GM12892 (cell line): ENCODE data around the gene BRMS1.
"Not testable (repeated sequence)": the region's sequence is repeated elsewhere in the genome, so short reads cannot be mapped to it uniquely, and the experiment has no call there.

Experiments used
- DNase-seq: peaks from one replicate; pipeline ENCODE4 v3.0.0; 2011; ENCODE audit not compliant: insufficient read length
- FAIRE-seq: peaks from 2 replicates; lab custom pipeline; 2011; peaks lifted over from hg19 to GRCh38; lab: Jason Lieb, UNC
- POLR2A ChIP-seq: IDR thresholded peaks from 2 replicates; pipeline ENCODE4 v1.6.1; 2011; ENCODE audit warnings: low read depth, low read length, control low read depth
- POLR2AphosphoS5 ChIP-seq: IDR thresholded peaks from 2 replicates; pipeline ENCODE4 v1.6.1; 2011; ENCODE audit warnings: low read depth, low read length, control low read depth
- TAF1 ChIP-seq: IDR thresholded peaks from 2 replicates; pipeline ENCODE4 v1.6.1; 2011; ENCODE audit warnings: low read depth, mild to moderate bottlenecking, control low read depth, low read length, borderline replicate concordance

BRMS1 gene

GRCh38 chr11:66360406-66361073 is 15.6 kb upstream of the BRMS1 start:
- TF ChIP-seq POLR2AphosphoS5 (no peak), POLR2A (no peak), TAF1 (no peak)
- FAIRE-seq, result no peak
- DNase-seq, result peak; percentile 4

GRCh38 chr11:66359662-66360087 is 14.8 kb upstream of the BRMS1 start:
- FAIRE-seq, result no peak

GRCh38 chr11:66350560-66351235 is 5.8 kb upstream of the BRMS1 start:
- not testable (repeated sequence) for DNase-seq, FAIRE-seq

More at GRCh38 chr11:66359662-66360087, 14.8 kb upstream of the BRMS1 start:
- TF ChIP-seq POLR2AphosphoS5 (no peak), POLR2A (no peak), TAF1 (no peak)
- peak; percentile 4 for DNase-seq

GRCh38 chr11:66349084-66349386 is 4.1 kb upstream of the BRMS1 start:
- FAIRE-seq, result no peak

GRCh38 chr11:66347425-66348276 is 2.7 kb upstream of the BRMS1 start, which contains the start of gene B4GAT1:
B4GAT1 (minus strand) TSS chr11:66347629; CDS start chr11:66347545, 84 bp downstream.
- no peak for TF ChIP-seq TAF1
- TF ChIP-seq POLR2AphosphoS5, result peak; percentile 14; the same call in 1 of the 2 replicates
- TF ChIP-seq POLR2A, result peak; percentile 67; the same call in 1 of the 2 replicates
- DNase-seq (peak; percentile 63), FAIRE-seq (peak; percentile 84)

More at GRCh38 chr11:66349084-66349386, 4.1 kb upstream of the BRMS1 start:
- no peak for DNase-seq
- TF ChIP-seq POLR2A (no peak), TAF1 (no peak), POLR2AphosphoS5 (no peak)

- DNase-seq (no peak), FAIRE-seq (peak; percentile 58)
- no peak for TF ChIP-seq POLR2A
- no peak for TF ChIP-seq TAF1
- no peak for TF ChIP-seq POLR2AphosphoS5
These were observed 1.8 kb upstream of the BRMS1 start for GRCh38 chr11:66346476-66347424.

GRCh38 chr11:66345316-66345649 is 379 bp upstream of the BRMS1 start:
- TF ChIP-seq TAF1 (no peak), POLR2A (no peak), POLR2AphosphoS5 (no peak)
- DNase-seq (no peak), FAIRE-seq (no peak)

- no peak for DNase-seq
- FAIRE-seq, result no peak
- TF ChIP-seq POLR2A (no peak), POLR2AphosphoS5 (no peak), TAF1 (no peak)
These were observed 1.7 kb downstream of the BRMS1 start for GRCh38 chr11:66343176-66343575.

GRCh38 chr11:66341502-66342126 is 3.3 kb downstream of the BRMS1 start:
- peak; percentile 41; the same call in 1 of the 2 replicates for TF ChIP-seq POLR2AphosphoS5
- no peak for TF ChIP-seq POLR2A
- DNase-seq, result no peak
- FAIRE-seq, result no peak

GRCh38 chr11:66340596-66341501 is 4.1 kb downstream of the BRMS1 start:
- no peak for DNase-seq
- no peak for FAIRE-seq
- TF ChIP-seq TAF1, result no peak
- TF ChIP-seq POLR2AphosphoS5, result no peak
- no peak for TF ChIP-seq POLR2A
